BJ (cell line): ENCODE data around the gene ARHGEF17. TPM values are rescaled to one million over a fixed set of nuclear protein-coding genes. Genes with fewer than 3 reads are reported as not detected.

Experiments
- CTCF ChIA-PET: fragments of 350-600 bp; formaldehyde crosslinking; extraction: SDS; loops from one replicate; lab custom pipeline; 2021; ENCODE audit warnings: antibody characterized with exemption, inconsistent platforms; lab: Yijun Ruan, JAX
- POLR2A ChIA-PET: fragments of 300-600 bp; sonication (Branson Sonifier 250); formaldehyde crosslinking; extraction: SDS; loops from one replicate; lab custom pipeline; 2021; ENCODE audit warnings: antibody characterized with exemption; lab: Charles Lee
- DNase-seq: peaks from one replicate; pipeline ENCODE4 v3.0.0-alpha.2; 2011; ENCODE audit warnings: low read depth
- H3K27me3 ChIP-seq: 2 replicates; pipeline ENCODE4 v1.6.0; 2011; ENCODE audit warnings: low read length; ENCODE audit not compliant: control insufficient read depth, insufficient read depth
- H3K36me3 ChIP-seq: 2 replicates; pipeline ENCODE4 v1.5.1; 2011; ENCODE audit warnings: low read length; ENCODE audit not compliant: control insufficient read depth, insufficient read depth
- H3K4me3 ChIP-seq: 2 replicates; pipeline ENCODE4 v1.5.1; 2011; ENCODE audit warnings: low read depth, mild to moderate bottlenecking, control low read depth, low read length
- CTCF ChIP-seq: IDR thresholded peaks from 2 replicates; pipeline ENCODE4 v1.5.1; 2011; ENCODE audit warnings: low read depth, mild to moderate bottlenecking, control low read depth, inconsistent platforms, low read length, moderate library complexity; ENCODE audit not compliant: insufficient read depth
- polyA plus RNA-seq: library from polyadenylated mRNA; depleted of rRNA; stranded (reverse); fragments of >200 nt; gene quantifications from 2 replicates; pipeline ENCODE4 v1.2.3, GENCODE V29; 2011

The ARHGEF17 gene
- polyA plus RNA-seq, 1 experiment: 85.7 TPM

- Histone ChIP-seq H3K36me3 (peaks cover 3% of the 10 kb centered on the region), H3K4me3 (no peak overlapping the region), H3K27me3 (no peaks in the 10 kb centered on the region)
- CTCF ChIA-PET: interaction anchor here (1.1 to 9.7 kb wide), 10 partner anchors 10 to 262 kb away, joined by 3 to 100 read pairs (median 5); partner anchors contain the start of gene RELT
- TF ChIP-seq CTCF: no peak
- DNase-seq: no peak
- POLR2A ChIA-PET: no interaction called here
These were observed 92.2 kb downstream of the ARHGEF17 start for GRCh38 chr11:73400293-73400692.

DNA sequence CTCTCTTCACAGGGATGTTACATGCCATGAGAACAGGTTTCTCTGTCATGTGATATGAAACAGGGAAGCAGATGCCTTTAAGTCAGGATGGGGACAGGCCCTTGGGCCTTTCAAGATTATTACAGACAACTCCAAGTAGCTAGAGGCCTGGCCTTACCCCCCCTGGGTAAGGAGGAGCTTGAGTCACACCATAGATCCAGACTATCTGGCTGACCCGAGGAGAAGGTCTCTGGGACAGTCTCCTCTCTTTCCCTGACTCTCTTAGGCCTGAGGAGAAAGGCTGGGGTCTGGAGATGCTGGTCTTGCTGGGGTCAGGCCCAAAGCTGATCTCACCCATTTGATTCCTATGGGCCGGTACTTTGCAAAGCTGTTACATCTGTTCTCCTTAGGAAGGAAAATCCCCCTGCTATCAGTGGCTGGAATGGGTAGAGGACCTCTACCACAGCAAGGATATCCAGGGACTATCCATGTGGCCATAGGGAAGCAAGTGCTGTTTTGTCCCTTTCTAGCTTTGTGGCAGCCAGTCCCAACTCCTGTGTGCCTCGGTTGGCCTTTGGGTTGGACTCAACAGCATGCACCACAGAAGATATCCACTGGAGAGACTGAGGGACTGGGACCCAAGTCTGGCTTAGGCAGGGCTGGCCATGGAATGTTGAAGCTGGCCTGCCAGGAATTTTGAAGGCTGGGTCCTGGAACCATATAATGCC lies 93.3 kb downstream of the ARHGEF17 start:
- ChIA-PET CTCF (interaction anchor here (0.8 to 9.7 kb wide), 11 partner anchors 8 to 261 kb away, joined by 4 to 100 read pairs (median 4); partner anchors contain the start of gene RELT), POLR2A (no interaction called here)
- peaks cover 6% of the 10 kb centered on the region for H3K36me3 ChIP-seq
- no peak for DNase-seq
- H3K27me3 ChIP-seq: no peaks in the 10 kb centered on the region
- TF ChIP-seq CTCF: no peak
- no peak overlapping the region for H3K4me3 ChIP-seq

DNA sequence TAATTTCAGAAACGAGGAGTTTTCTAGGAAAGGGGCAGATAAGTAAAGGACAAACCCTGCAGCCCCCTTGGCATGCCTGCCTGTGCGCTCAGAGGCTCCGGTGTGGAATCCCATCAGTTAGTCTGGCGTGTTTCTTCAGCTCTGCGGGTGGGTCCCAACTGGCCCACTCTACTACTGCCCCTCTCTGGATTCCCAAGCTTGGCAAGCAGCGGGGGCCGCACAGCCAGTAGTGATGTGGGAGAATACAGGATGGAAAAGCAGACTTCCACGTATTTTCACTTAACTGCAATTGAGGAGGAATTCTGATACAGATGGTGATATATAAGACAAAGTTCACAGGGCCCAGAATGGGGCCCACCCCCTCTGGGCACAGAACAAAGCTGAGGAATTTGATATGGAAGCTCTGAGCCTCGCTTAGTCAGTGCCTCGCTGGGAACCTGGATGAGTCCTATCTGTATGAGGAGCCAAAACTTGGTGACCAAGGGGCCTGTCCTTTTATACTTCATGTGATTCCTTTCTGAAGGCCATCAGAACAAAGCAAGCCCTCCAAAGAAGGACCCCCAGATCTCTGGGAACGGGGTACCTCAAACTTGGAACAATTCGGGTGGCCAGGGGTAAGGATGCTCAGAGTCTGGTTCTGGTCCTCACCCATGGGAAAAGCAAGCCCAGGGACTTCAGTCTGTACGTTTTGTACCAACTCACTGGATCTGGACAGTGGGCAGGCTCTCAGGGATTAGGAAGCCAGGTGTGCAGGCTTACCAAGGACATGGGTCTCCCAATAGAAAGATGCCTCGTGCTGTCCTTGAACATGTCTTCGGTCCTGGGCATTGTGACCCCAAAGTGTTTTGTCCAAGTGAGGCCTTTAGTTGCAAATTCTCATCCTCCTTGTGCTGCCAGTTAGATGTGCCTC lies 94.1 kb downstream of the ARHGEF17 start:
- ChIA-PET CTCF (interaction anchor here (0.8 to 9.7 kb wide), 10 partner anchors 9 to 260 kb away, joined by 3 to 100 read pairs (median 4); partner anchors contain the start of gene RELT), POLR2A (no interaction called here)
- no peak for TF ChIP-seq CTCF
- no peak overlapping the region for H3K4me3 ChIP-seq
- no peaks in the 10 kb centered on the region for H3K27me3 ChIP-seq
- no peak for DNase-seq
- peaks cover 6% of the 10 kb centered on the region for H3K36me3 ChIP-seq

DNA sequence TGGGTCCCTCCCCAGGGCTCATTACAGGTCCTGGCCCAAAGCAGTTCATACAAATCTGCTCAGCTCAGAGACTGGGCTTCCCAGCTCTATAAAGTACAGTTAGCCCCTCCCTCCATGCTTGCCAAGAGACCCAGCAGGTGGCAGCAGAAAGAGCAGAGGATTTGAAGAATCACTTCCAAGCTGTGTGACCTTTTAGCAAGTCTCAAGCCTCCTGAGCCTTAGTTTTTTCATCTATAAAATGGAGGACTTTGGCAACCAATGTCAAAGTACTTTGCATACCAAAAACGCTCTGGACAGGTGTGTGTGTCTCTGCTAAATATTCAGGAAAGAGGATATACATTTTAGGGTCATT lies 94.7 kb downstream of the ARHGEF17 start:
- Histone ChIP-seq H3K4me3 (no peak overlapping the region), H3K36me3 (peaks cover 6% of the 10 kb centered on the region), H3K27me3 (no peaks in the 10 kb centered on the region)
- no peak for DNase-seq
- ChIA-PET POLR2A (no interaction called here), CTCF (interaction anchor here (0.5 to 9.7 kb wide), 7 partner anchors 10 to 259 kb away, joined by 3 to 100 read pairs (median 5); no protein-coding TSS in a partner anchor)
- peak; percentile 39 for TF ChIP-seq CTCF

DNA sequence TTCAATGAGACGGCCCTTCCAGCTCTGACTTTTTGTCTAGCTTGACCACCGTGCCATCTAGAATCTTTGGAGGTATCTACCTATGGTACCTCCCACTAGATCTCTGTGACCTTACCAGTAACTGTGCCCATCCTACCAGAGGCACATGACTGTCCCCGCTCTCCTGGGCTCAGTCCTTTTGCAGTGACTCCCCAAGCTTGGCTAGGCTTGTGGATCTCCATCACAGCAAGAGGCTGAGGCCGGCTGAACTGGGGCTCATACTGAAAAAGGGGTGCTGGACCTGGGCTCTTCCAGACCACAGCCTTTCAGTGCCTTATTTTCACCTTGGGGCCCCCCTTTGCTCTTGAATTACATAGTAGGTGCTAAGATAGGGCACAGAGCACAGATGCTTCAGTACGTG lies 95.5 kb downstream of the ARHGEF17 start:
- DNase-seq: no peak
- Histone ChIP-seq H3K4me3 (no peak overlapping the region), H3K36me3 (peaks cover 6% of the 10 kb centered on the region), H3K27me3 (no peaks in the 10 kb centered on the region)
- no peak for TF ChIP-seq CTCF
- ChIA-PET CTCF (interaction anchor here (1.1 to 9.7 kb wide), 6 partner anchors 10 to 259 kb away, joined by 3 to 100 read pairs (median 8); no protein-coding TSS in a partner anchor), POLR2A (no interaction called here)
